ENCODE data around the gene RABGAP1.

GRCh38 chr9:123120131-123120530 lies 179.3 kb downstream of the RABGAP1 start:
- TF ChIP-seq POLR2AphosphoS5 (IDR thresholded peaks at IDR 0.05; ENCODE audit: low read depth) (no peak), CTCF (IDR thresholded peaks at IDR 0.05; ENCODE audit: insufficient read depth, low read length) (no peak)

All from HL-60 (cell line).